ENCODE results near the gene GHITM.

Gene GHITM

GRCh38 chr10:84201682-84202081, 62.4 kb downstream of the GHITM start:
- no peak for DNase-seq

GRCh38 chr10:84202349-84202748, 63.0 kb downstream of the GHITM start:
- no peak for DNase-seq
